Stimulated activated CD8-positive, alpha-beta memory T cell treated with anti-CD3 and anti-CD28 coated beads, Interleukin-4, amount 100 ng/mL, for 1 hour (primary cell): ENCODE measurements around the gene SEPTIN6.

Experiments used
- DNase-seq, 2 donors: peaks; one replicate each; pipeline ENCODE4 v3.0.0-alpha.2; 2020; ENCODE audit warnings: low read depth in 2 of 2, low spot score in 1 of 2

Gene SEPTIN6

DNA sequence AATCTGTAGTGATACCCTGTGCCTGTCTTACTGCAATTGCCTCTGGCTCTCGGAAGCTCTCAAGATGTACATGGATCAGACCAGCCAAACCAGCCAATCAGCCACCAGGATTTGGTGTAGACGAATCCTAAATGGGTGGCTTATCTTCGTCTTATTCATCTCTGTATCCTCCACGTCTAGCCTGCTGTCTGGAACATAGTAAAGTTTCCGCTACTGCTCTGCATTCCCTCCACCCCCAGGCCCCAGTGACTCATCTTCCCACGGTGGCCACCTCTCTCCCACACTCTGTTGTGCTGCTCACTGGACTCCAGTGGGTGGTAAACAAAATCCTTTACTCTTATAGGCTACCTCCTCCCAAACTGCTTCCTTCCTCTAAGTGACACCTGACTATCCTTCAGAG lies 37.8 kb downstream of the SEPTIN6 start:
- DNase-seq: no peak

DNA sequence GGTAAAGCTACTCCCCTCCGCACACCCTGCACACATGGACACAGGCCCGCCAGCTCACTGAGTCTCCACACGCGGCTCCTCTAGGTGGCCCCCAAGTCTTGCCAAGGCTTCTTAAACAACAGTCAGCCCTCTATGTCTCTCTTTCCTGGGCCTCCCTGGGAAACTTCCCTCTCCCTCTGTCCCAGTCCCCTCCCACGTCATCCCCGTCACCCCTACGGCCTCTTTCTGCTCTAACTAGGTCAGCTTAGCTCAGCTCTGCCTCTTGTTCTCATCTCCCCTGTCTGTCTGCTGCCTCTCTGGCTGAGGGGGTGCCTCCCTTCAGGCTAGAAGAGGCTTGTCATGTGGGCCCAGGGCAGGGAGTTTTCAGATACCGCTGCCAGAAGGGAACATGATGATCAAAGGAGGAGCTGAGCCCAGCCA lies 38.8 kb downstream of the SEPTIN6 start:
- no peak for DNase-seq

DNA sequence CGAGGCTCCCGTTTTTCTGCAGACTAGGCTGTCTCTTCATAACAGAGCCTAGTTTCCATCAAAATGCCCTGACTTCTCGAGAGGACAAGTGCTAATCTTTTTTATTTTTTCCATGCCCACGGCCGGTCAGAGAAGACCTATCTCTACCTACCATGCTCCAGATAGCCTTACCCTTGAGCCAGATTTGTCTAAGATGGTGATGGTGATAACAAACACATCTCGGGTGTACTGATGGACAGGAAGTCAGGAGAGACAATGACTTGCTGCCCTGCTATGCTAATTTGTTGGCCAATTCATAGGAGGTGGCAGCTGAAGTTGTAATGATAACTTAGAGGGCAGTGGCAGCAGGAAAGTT lies 44.6 kb downstream of the SEPTIN6 start:
- DNase-seq: no peak

DNA sequence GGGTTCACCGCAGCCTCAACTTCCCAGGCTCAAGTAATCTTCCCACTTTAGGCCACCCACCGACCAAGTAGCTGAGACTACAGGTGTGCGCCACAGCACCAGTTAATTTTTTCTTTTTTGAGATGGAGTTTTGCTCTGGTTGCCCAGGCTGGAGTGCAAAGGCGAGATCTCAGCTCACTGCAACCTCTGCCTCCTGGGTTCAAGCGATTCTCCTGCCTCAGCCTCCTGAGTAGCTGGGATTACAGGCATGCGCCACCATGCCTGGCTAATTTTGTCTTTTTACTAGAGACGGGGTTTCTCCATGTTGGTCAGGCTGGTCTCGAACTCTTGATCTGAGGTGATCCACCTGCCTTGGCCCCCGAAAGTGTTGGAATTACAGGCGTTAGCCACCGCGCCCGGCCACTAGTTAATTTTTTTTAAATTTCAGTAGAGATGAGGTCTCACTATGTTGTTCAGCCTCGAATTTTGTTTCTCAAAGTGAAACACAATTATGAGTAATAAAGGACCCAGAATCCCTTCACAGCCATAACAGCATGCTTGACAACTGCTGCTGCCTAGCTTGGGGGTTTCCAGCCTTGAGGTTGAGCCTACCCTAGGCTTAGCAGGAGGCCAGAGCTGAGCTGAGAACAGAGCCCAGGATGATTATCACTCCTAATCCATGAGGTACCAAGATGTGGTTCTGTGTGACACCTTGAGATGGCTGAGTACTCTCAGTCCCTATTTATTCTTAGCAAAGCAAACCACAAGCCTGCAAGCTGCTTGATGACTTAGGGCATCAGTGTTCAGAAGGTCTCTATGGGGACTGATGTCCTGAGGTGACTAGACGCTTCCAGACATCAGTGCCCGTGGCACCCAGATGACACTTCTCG lies 45.2 kb downstream of the SEPTIN6 start:
- no peak for DNase-seq

DNA sequence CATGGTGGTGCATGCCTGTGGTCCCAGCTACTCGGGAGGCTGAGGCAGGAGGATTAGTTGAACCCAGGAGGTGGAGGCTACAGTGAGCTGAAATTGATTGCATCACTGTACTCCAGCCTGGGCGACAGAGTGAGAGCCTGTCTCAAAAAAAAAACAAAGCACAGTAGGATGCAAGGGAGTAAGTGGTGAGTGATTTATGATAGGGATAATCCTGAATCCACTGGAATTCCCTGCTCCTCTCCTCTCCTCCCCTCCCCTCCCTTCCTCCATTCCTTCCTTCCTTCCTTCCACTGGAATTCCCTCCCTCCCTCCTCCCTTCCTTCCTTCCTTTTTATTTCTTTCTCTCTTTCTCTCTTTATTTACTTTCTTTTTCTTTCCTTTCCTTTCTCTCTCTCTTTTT lies 45.9 kb downstream of the SEPTIN6 start:
- DNase-seq: no peak

DNA sequence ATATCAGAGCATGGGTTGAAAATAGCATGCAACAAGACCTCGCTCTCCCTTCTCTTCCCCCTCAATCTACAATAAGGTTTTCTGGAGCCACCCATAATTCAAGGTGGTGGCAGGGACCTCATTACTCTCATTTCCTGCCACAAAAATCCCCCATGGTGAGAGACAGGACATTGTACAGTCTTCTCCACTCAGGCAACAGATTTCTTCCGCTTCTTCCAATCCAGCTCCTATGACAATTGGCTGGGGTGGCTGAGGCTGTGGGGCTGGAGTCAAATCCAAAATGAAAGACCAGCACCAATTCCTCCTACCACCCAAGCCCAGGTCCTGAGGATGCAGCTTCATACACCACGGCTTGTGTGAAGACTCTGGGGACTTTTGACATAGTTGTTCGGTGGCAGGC lies 46.5 kb downstream of the SEPTIN6 start:
- DNase-seq: no peak

DNA sequence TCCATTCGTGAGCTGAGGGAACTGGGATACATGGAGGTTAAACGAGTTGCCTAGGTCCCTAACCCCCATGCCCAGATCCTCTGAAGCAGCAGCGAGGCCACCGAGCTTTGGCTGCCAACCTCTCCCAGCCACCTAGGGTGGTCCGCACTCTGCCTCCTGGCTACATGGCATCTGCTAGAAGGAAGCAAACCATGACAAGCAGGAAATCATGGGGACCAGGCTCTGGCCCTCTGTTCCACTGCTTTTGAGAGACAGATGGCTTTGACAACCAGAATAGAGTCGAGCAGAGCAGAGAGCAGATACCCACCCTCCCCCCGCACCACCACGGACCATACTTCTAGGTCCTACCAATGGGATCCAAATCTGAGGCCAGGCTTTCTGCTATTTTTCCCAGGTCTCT lies 49.3 kb downstream of the SEPTIN6 start:
- no peak for DNase-seq
